ENCODE results near the gene PAK1.

- TF ChIP-seq CTCF (IDR thresholded peaks at IDR 0.05) = no peak
- TF ChIP-seq POLR2A (IDR thresholded peaks at IDR 0.05) = no peak
Observed at GRCh38 chr11:77457340-77457739, 16.6 kb downstream of the PAK1 start.
